Measurements from ENCODE around the gene ACSM3. TPM values are rescaled to one million over a fixed set of nuclear protein-coding genes. Genes with fewer than 3 reads are reported as not detected.

ACSM3 gene
- total and polyA plus RNA-seq, 10 of the 15 experiments (the other 5 are each of a cell fraction or from before 2014, with no cell fraction given): 4.9 to 21.0 (median 7.0) TPM

DNA sequence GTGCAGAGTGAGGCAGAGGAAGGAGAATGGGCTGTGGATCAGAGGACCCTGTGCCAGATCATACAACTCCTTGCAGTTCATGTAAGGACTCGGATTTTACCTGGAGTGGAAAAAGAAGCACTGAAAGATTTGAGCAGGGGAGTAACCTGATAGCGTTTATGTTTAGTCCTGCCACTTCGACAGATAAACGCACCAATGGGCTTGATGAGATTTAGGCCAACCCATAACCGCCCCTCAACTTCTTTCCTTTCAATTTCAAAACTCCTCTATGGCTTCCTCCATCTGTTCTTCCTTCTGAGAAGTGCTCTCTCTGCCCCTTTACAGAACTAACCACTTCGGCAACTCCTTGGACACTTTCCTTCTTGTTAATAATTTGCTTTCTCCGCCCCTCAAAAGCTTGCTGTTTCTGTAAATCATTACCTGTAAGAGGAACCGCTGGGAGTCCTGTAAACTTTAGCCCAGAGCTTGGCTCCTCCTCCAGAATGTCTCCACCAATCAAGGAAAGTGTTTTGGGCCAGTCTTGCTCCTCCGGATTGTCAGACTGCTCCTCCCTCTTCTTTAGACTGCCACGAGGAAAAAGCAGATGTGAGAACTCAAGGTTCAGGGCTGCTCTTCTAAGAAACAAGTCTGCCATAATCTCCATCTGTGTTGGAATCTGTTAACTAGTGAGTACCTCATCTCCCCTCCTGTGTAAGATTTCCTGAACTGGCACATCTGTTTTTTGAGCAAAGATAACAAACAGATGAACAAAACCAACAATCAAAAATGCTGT is at the start of gene ACSM3 (continued):
- TF ChIP-seq FOXK2 (IDR thresholded peaks at IDR 0.05) (peak; percentile 78), HDAC6 (IDR thresholded peaks at IDR 0.05; ENCODE audit: unreplicated experiment) (no peak), CEBPB (IDR thresholded peaks at IDR 0.05; ENCODE audit: borderline replicate concordance in 1 of 2, low read depth in 2 of 2, low read length in 2 of 2) (no peak), ZNF24 (IDR thresholded peaks at IDR 0.05) (no peak), EGR1 (IDR thresholded peaks at IDR 0.05; ENCODE audit: borderline replicate concordance in 1 of 2, low read depth in 2 of 2, low read length in 2 of 2) (no peak), MYB (IDR thresholded peaks at IDR 0.05; ENCODE audit: borderline replicate concordance, low read depth, low read length) (no peak), SPI1 (IDR thresholded peaks at IDR 0.05; ENCODE audit: borderline replicate concordance, insufficient read depth, low read depth, low read length) (peak; percentile 86), ATF7 (IDR thresholded peaks at IDR 0.05; ENCODE audit: low read depth) (peak; percentile 78), ETV6 (conservative IDR thresholded peaks at IDR 0.05 in 1 of 2, IDR thresholded peaks at IDR 0.05 in 1 of 2; ENCODE audit: borderline replicate concordance in 1 of 2, low read depth in 1 of 2) (no peak), STAT1 (conservative IDR thresholded peaks at IDR 0.05) (no peak), LARP7 (IDR thresholded peaks at IDR 0.05) (no peak), SIN3A (IDR thresholded peaks at IDR 0.05; ENCODE audit: low read depth, low read length) (no peak), BHLHE40 (IDR thresholded peaks at IDR 0.05; ENCODE audit: borderline replicate concordance in 1 of 2, low read depth in 2 of 2, low read length in 1 of 2) (peak in 1 of 2 experiments; percentile 28; a peak in 1 of 4 replicates)
- TF ChIP-seq, protein P1, sequence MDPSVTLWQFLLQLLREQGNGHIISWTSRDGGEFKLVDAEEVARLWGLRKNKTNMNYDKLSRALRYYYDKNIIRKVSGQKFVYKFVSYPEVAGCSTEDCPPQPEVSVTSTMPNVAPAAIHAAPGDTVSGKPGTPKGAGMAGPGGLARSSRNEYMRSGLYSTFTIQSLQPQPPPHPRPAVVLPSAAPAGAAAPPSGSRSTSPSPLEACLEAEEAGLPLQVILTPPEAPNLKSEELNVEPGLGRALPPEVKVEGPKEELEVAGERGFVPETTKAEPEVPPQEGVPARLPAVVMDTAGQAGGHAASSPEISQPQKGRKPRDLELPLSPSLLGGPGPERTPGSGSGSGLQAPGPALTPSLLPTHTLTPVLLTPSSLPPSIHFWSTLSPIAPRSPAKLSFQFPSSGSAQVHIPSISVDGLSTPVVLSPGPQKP (IDR thresholded peaks at IDR 0.05; ENCODE audit: low read depth, low read length): no peak
- TF ChIP-seq, protein P2, sequence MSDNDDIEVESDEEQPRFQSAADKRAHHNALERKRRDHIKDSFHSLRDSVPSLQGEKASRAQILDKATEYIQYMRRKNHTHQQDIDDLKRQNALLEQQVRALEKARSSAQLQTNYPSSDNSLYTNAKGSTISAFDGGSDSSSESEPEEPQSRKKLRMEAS (IDR thresholded peaks at IDR 0.05; ENCODE audit: low read depth, low read length): peak; percentile 75; the same call in 1 of the 2 replicates
- TF ChIP-seq, protein P3, sequence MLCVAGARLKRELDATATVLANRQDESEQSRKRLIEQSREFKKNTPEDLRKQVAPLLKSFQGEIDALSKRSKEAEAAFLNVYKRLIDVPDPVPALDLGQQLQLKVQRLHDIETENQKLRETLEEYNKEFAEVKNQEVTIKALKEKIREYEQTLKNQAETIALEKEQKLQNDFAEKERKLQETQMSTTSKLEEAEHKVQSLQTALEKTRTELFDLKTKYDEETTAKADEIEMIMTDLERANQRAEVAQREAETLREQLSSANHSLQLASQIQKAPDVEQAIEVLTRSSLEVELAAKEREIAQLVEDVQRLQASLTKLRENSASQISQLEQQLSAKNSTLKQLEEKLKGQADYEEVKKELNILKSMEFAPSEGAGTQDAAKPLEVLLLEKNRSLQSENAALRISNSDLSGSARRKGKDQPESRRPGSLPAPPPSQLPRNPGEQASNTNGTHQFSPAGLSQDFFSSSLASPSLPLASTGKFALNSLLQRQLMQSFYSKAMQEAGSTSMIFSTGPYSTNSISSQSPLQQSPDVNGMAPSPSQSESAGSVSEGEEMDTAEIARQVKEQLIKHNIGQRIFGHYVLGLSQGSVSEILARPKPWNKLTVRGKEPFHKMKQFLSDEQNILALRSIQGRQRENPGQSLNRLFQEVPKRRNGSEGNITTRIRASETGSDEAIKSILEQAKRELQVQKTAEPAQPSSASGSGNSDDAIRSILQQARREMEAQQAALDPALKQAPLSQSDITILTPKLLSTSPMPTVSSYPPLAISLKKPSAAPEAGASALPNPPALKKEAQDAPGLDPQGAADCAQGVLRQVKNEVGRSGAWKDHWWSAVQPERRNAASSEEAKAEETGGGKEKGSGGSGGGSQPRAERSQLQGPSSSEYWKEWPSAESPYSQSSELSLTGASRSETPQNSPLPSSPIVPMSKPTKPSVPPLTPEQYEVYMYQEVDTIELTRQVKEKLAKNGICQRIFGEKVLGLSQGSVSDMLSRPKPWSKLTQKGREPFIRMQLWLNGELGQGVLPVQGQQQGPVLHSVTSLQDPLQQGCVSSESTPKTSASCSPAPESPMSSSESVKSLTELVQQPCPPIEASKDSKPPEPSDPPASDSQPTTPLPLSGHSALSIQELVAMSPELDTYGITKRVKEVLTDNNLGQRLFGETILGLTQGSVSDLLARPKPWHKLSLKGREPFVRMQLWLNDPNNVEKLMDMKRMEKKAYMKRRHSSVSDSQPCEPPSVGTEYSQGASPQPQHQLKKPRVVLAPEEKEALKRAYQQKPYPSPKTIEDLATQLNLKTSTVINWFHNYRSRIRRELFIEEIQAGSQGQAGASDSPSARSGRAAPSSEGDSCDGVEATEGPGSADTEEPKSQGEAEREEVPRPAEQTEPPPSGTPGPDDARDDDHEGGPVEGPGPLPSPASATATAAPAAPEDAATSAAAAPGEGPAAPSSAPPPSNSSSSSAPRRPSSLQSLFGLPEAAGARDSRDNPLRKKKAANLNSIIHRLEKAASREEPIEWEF (IDR thresholded peaks at IDR 0.05; ENCODE audit: insufficient replicate concordance, low read depth, low read length): no peak
- TF ChIP-seq, protein P4, sequence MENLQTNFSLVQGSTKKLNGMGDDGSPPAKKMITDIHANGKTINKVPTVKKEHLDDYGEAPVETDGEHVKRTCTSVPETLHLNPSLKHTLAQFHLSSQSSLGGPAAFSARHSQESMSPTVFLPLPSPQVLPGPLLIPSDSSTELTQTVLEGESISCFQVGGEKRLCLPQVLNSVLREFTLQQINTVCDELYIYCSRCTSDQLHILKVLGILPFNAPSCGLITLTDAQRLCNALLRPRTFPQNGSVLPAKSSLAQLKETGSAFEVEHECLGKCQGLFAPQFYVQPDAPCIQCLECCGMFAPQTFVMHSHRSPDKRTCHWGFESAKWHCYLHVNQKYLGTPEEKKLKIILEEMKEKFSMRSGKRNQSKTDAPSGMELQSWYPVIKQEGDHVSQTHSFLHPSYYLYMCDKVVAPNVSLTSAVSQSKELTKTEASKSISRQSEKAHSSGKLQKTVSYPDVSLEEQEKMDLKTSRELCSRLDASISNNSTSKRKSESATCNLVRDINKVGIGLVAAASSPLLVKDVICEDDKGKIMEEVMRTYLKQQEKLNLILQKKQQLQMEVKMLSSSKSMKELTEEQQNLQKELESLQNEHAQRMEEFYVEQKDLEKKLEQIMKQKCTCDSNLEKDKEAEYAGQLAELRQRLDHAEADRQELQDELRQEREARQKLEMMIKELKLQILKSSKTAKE (IDR thresholded peaks at IDR 0.05; ENCODE audit: low read depth, poor library complexity, severe bottlenecking): no peak
